A549 (cell line): ENCODE results near the gene ZNF768. TPM values are rescaled to one million over a fixed set of nuclear protein-coding genes. Genes with fewer than 3 reads are reported as not detected.

Experiments used
- ATAC-seq, 2 experiments: fragments of 200-7000 bp in 1 of 2; fragments of >200 bp in 1 of 2; cut with Nextera tagmentation in 1 of 2; cut with Tn5 transposase in 1 of 2; 3 replicates each; pipeline versions ENCODE4 v1.8.0 to v1.9.1; 2018 to 2020; ENCODE audit warnings: mild to moderate bottlenecking in 1 of 2, moderate library complexity in 1 of 2
- CTCF ChIA-PET: fragments of 300-600 bp; sonication (Branson Sonifier 250); formaldehyde crosslinking; extraction: SDS; loops from one replicate; lab custom pipeline; 2021; ENCODE audit warnings: antibody characterized with exemption, inconsistent platforms; lab: Yijun Ruan, JAX
- POLR2A ChIA-PET: fragments of 350-600 bp; formaldehyde crosslinking; extraction: SDS; loops from one replicate; lab custom pipeline; 2021; ENCODE audit warnings: antibody characterized with exemption, inconsistent platforms; lab: Yijun Ruan, JAX
- DNase-seq, 2 experiments: peaks; one replicate each; pipeline versions ENCODE4 v3.0.0 to v3.0.0-alpha.2; 2011 to 2016; ENCODE audit warnings: low read depth in 1 of 2, low spot score in 1 of 2
- FAIRE-seq: peaks from 2 replicates; lab custom pipeline; 2011; peaks lifted over from hg19 to GRCh38; lab: Jason Lieb, UNC
- H3K27ac ChIP-seq, 2 experiments: fragments of >200 bp; sonication (Bioruptor Twin); formaldehyde crosslinking; 3 replicates each; pipeline ENCODE4 v1.5.1; 2016 to 2017
- H3K4me1 ChIP-seq: fragments of >200 bp; sonication (Bioruptor Twin); formaldehyde crosslinking; 3 replicates; pipeline ENCODE4 v1.6.1; 2016
- H3K4me2 ChIP-seq: fragments of >200 bp; sonication (Bioruptor Twin); formaldehyde crosslinking; 3 replicates; pipeline ENCODE4 v1.6.1; 2016
- H3K4me3 ChIP-seq: fragments of >200 bp; sonication (Bioruptor Twin); formaldehyde crosslinking; 3 replicates; pipeline ENCODE4 v1.5.1; 2016
- H3K9me3 ChIP-seq: fragments of >200 bp; sonication (Bioruptor Twin); formaldehyde crosslinking; 3 replicates; pipeline ENCODE4 v1.6.1; 2016
- BHLHE40 ChIP-seq: IDR thresholded peaks from 2 replicates; pipeline ENCODE4 v1.6.1; 2012; ENCODE audit warnings: low read depth, low read length, inconsistent platforms
- CEBPB ChIP-seq, 2 experiments: fragments of >200 bp in 1 of 2; sonication (Bioruptor Twin) in 1 of 2; formaldehyde crosslinking in 1 of 2; IDR thresholded peaks; 2 replicates each; pipeline ENCODE4 v1.6.1; 2012 to 2016
- CHD2 ChIP-seq: fragments of 150-350 bp; IDR thresholded peaks from 2 replicates; pipeline ENCODE4 v1.6.1; 2014; ENCODE audit warnings: low read length; ENCODE audit not compliant: partially characterized antibody
- CHD4 ChIP-seq: fragments of 200-600 bp; sonication (generic); IDR thresholded peaks from 2 replicates; pipeline ENCODE4 v1.6.1; 2016; ENCODE audit warnings: antibody characterized with exemption, mild to moderate bottlenecking, borderline replicate concordance
- EHF ChIP-seq: fragments of 250-450 bp; sonication (Bioruptor Pico); IDR thresholded peaks from 2 replicates; pipeline ENCODE4 v1.5.0; 2020; ENCODE audit warnings: mild to moderate bottlenecking
- FOSB ChIP-seq: fragments of 250-450 bp; sonication (Bioruptor Pico); IDR thresholded peaks from 2 replicates; pipeline ENCODE4 v1.5.0; 2020; ENCODE audit warnings: mild to moderate bottlenecking, moderate library complexity
- FOSL2 ChIP-seq, 2 experiments: fragments of 450-650 bp in 1 of 2; fragments of >200 bp in 1 of 2; sonication (Bioruptor Twin) in 1 of 2; formaldehyde crosslinking; IDR thresholded peaks; 2 replicates each; pipeline versions ENCODE4 v1.5.0 to v1.6.1; 2016 to 2020; ENCODE audit warnings: mild to moderate bottlenecking in 1 of 2, moderate library complexity in 1 of 2
- FOXS1 ChIP-seq: fragments of 250-450 bp; sonication (Bioruptor Pico); IDR thresholded peaks from 2 replicates; pipeline ENCODE4 v1.5.0; 2020; ENCODE audit warnings: mild to moderate bottlenecking, moderate library complexity
- GATA3 ChIP-seq: IDR thresholded peaks from 2 replicates; pipeline ENCODE4 v1.6.1; 2012; ENCODE audit warnings: borderline replicate concordance
- HOXB5 ChIP-seq: fragments of 250-450 bp; sonication (Bioruptor Pico); IDR thresholded peaks from 2 replicates; pipeline ENCODE4 v1.5.0; 2020; ENCODE audit warnings: mild to moderate bottlenecking, moderate library complexity
- JUN ChIP-seq, 2 experiments: fragments of >200 bp; sonication (Bioruptor Twin); formaldehyde crosslinking; IDR thresholded peaks; 2 replicates in 1 of 2; 3 replicates in 1 of 2; pipeline ENCODE4 v1.6.1; 2016 to 2017
- JUNB ChIP-seq: fragments of >200 bp; sonication (Bioruptor Twin); formaldehyde crosslinking; IDR thresholded peaks from 2 replicates; pipeline ENCODE4 v1.6.1; 2016
- KDM1A ChIP-seq: fragments of 200-600 bp; sonication (generic); IDR thresholded peaks from 2 replicates; pipeline ENCODE4 v1.6.1; 2016; ENCODE audit warnings: low read depth, mild to moderate bottlenecking
- KDM5A ChIP-seq: fragments of 200-600 bp; sonication (generic); IDR thresholded peaks from 2 replicates; pipeline ENCODE4 v1.6.1; 2016; ENCODE audit warnings: antibody characterized with exemption, mild to moderate bottlenecking
- MYC ChIP-seq: IDR thresholded peaks from 2 replicates; pipeline ENCODE4 v1.6.1; 2012; ENCODE audit warnings: mild to moderate bottlenecking, inconsistent platforms, low read length, improper control_type of control experiment, borderline replicate concordance
- NFE2L2 ChIP-seq: fragments of 150-350 bp; conservative IDR thresholded peaks from 2 replicates; pipeline ENCODE4 v1.6.1; 2014; ENCODE audit warnings: low read length
- PBX3 ChIP-seq: IDR thresholded peaks from 2 replicates; pipeline ENCODE4 v1.6.1; 2012
- PHF8 ChIP-seq: fragments of 200-600 bp; sonication (generic); IDR thresholded peaks from 2 replicates; pipeline ENCODE4 v1.6.1; 2016; ENCODE audit warnings: low read depth, mild to moderate bottlenecking, antibody characterized with exemption, moderate library complexity, borderline replicate concordance
- POLR2A ChIP-seq: IDR thresholded peaks from 2 replicates; pipeline ENCODE4 v1.6.1; 2012; ENCODE audit warnings: mild to moderate bottlenecking, low read length
- POLR2AphosphoS2 ChIP-seq: conservative IDR thresholded peaks from 2 replicates; pipeline ENCODE4 v1.6.1; 2012; ENCODE audit warnings: low read length, improper control_type of control experiment, inconsistent platforms
- RAD21 ChIP-seq, 2 experiments: fragments of >200 bp in 1 of 2; sonication (Bioruptor Twin) in 1 of 2; formaldehyde crosslinking in 1 of 2; IDR thresholded peaks in 1 of 2; conservative IDR thresholded peaks in 1 of 2; 2 replicates in 1 of 2; 3 replicates in 1 of 2; pipeline ENCODE4 v1.6.1; 2012 to 2018; ENCODE audit warnings: inconsistent platforms in 1 of 2
- TFCP2L1 ChIP-seq: fragments of 250-450 bp; sonication (Bioruptor Pico); IDR thresholded peaks from 2 replicates; pipeline ENCODE4 v1.5.0; 2021; ENCODE audit warnings: mild to moderate bottlenecking
- TP53 ChIP-seq: fragments of 250-450 bp; sonication (Bioruptor Pico); IDR thresholded peaks from 2 replicates; pipeline ENCODE4 v1.5.0; 2021; ENCODE audit warnings: mild to moderate bottlenecking, moderate library complexity
- WGBS: methylation state at CpG from one replicate; pipeline ENCODE4 v1.1.6; 2017; ENCODE audit errors: missing lambda C conversion rate; 5-methylcytosine and 5-hydroxymethylcytosine counted together
- polyA plus RNA-seq, 4 experiments: library from polyadenylated mRNA; depleted of rRNA in 3 of 4; stranded (reverse); fragments of >200 nt; fragmentation: RNase III in 1 of 4; extraction: RNeasy Plus Mini Kit Qiagen cat#74134 plus additional on column Dnase treatment in 1 of 4; gene quantifications; 2 replicates in 3 of 4; 3 replicates in 1 of 4; pipeline ENCODE4 v1.2.3, GENCODE V29; 2011 to 2017
- TF ChIP-seq, protein P1 (sequence below): fragments of >200 bp; sonication (Bioruptor Twin); formaldehyde crosslinking; IDR thresholded peaks from 3 replicates; pipeline ENCODE4 v1.6.1; 2016
- TF ChIP-seq, protein P2 (sequence below): IDR thresholded peaks from 2 replicates; pipeline ENCODE4 v1.6.1; 2012
- TF ChIP-seq, protein P3 (sequence below): fragments of >200 bp; sonication (Bioruptor Twin); formaldehyde crosslinking; IDR thresholded peaks from 2 replicates; pipeline ENCODE4 v1.6.1; 2016
- TF ChIP-seq, protein P4 (sequence below): fragments of 200-600 bp; sonication (generic); IDR thresholded peaks from 2 replicates; pipeline ENCODE4 v1.6.1; 2016; ENCODE audit warnings: antibody characterized with exemption, mild to moderate bottlenecking, moderate library complexity

ZNF768 gene
- polyA plus RNA-seq, 2 of the 4 experiments (the other 2 are of a cell fraction): 17.0 to 33.6 TPM

DNA sequence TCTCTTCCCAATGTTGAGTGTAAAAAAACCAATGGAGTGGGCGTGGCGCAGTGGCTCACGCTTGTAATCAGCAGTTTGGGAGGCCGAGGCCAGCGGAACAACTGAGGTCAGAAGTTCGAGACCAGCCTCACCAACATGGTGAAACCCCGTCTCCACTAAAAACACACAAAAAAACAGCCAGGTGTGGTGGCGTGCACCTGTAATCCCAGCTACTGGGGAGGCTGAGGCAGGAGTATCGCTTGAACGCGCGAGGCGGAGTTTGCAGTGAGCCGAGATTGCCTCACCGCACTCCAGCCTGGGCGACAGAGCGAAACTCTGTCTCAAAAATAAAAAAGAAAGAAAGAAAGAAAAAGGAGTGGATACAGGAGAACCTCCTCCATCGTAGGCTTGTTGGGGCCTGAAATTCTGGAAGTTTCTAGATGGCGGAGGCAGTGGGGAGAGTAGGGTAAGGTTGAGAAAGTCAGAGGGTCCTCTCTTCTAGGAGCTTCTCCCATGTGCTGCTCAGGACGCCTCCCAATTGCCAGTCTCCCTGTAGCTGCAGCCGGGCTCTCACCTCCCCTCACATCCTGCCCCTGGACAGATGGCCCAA is 32.5 kb upstream of the ZNF768 start:
- 72% methylated on average over 21 of the region's 21 CpGs for WGBS
- Histone ChIP-seq H3K4me3 (peak overlapping the region; percentile 22), H3K9me3 (no peaks in the 10 kb centered on the region), H3K27ac (peak overlapping the region; percentile 67 to 98), H3K4me2 (peak overlapping the region; percentile 62), H3K4me1 (peaks cover 4% of the 10 kb centered on the region; the same call in 1 of the 3 replicates)
- TF ChIP-seq FOSB (no peak), KDM1A (peak; percentile 45; the same call in 1 of the 2 replicates), CHD4 (0 out of 2 replicates have a peak, but pooled peaks have one; percentile 41)
- DNase-seq (no peak), FAIRE-seq (no peak), ATAC-seq (no peak; a peak in 1 of 6 replicates)
- CTCF ChIA-PET: interaction anchor here (1.1 to 2.8 kb wide), 13 partner anchors 9 to 129 kb away, joined by 3 to 10 read pairs (median 7); partner anchors contain the start of genes DCTPP1 and ZNF688
- POLR2A ChIA-PET: interaction anchor here (0.6 to 2.8 kb wide), 21 partner anchors 9 to 188 kb away, joined by 3 to 44 read pairs (median 5); partner anchors contain the start of genes DCTPP1, SEPHS2, ZNF688 and ZNF689

GRCh38 chr16:30557957-30558788 is 31.8 kb upstream of the ZNF768 start, which contains the start of gene ZNF764:
ZNF764 (minus strand) TSS chr16:30558374; CDS start chr16:30558182, 192 bp downstream.
- 2% methylated on average over 34 of the region's 74 CpGs for WGBS
- POLR2A ChIA-PET: interaction anchor here (0.6 to 2.8 kb wide), 23 partner anchors 9 to 187 kb away, joined by 3 to 44 read pairs (median 5); partner anchors contain the start of genes DCTPP1, SEPHS2, ZNF688 and ZNF689
- CTCF ChIA-PET: interaction anchor here (0.7 to 2.8 kb wide), 18 partner anchors 8 to 128 kb away, joined by 3 to 10 read pairs (median 6); partner anchors contain the start of genes DCTPP1 and ZNF688
- TF ChIP-seq HOXB5 (CRISPR knock-in tag) (peak; percentile 70; the same call in 1 of the 2 replicates), JUNB (no peak), CHD2 (peak; percentile 74), POLR2AphosphoS2 (no peak), FOXS1 (CRISPR knock-in tag) (no peak), BHLHE40 (no peak), EHF (no peak), TP53 (no peak), RAD21 (conservative IDR thresholded peaks at IDR 0.05 in 1 of 2, IDR thresholded peaks at IDR 0.05 in 1 of 2) (peak in 1 of 2 experiments; percentile 19; a peak in 1 of 5 replicates), FOSL2 (IDR thresholded peaks at IDR 0.05) (no peak), FOSL2 (CRISPR knock-in tag; IDR thresholded peaks at IDR 0.05) (peak; percentile 89), JUN (IDR thresholded peaks at IDR 0.05) (peak; percentile 54 to 91; a peak in 4 of 5 replicates), PBX3 (no peak), GATA3 (0 out of 2 replicates have a peak, but pooled peaks have one; percentile 3), KDM5A (no peak), POLR2A (peak; percentile 55), CEBPB (IDR thresholded peaks at IDR 0.05) (no peak), PHF8 (peak; percentile 71), TFCP2L1 (CRISPR knock-in tag) (no peak), MYC (peak; percentile 57; the same call in 1 of the 2 replicates), NFE2L2 (no peak)
- TF ChIP-seq, protein P1, sequence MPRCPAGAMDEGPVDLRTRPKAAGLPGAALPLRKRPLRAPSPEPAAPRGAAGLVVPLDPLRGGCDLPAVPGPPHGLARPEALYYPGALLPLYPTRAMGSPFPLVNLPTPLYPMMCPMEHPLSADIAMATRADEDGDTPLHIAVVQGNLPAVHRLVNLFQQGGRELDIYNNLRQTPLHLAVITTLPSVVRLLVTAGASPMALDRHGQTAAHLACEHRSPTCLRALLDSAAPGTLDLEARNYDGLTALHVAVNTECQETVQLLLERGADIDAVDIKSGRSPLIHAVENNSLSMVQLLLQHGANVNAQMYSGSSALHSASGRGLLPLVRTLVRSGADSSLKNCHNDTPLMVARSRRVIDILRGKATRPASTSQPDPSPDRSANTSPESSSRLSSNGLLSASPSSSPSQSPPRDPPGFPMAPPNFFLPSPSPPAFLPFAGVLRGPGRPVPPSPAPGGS: peak; percentile 59; the same call in 1 of the 3 replicates
- TF ChIP-seq, protein P2, sequence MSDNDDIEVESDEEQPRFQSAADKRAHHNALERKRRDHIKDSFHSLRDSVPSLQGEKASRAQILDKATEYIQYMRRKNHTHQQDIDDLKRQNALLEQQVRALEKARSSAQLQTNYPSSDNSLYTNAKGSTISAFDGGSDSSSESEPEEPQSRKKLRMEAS: peak; percentile 67; the same call in 1 of the 2 replicates
- TF ChIP-seq, protein P3, sequence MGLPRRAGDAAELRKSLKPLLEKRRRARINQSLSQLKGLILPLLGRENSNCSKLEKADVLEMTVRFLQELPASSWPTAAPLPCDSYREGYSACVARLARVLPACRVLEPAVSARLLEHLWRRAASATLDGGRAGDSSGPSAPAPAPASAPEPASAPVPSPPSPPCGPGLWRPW: no peak
- TF ChIP-seq, protein P4, sequence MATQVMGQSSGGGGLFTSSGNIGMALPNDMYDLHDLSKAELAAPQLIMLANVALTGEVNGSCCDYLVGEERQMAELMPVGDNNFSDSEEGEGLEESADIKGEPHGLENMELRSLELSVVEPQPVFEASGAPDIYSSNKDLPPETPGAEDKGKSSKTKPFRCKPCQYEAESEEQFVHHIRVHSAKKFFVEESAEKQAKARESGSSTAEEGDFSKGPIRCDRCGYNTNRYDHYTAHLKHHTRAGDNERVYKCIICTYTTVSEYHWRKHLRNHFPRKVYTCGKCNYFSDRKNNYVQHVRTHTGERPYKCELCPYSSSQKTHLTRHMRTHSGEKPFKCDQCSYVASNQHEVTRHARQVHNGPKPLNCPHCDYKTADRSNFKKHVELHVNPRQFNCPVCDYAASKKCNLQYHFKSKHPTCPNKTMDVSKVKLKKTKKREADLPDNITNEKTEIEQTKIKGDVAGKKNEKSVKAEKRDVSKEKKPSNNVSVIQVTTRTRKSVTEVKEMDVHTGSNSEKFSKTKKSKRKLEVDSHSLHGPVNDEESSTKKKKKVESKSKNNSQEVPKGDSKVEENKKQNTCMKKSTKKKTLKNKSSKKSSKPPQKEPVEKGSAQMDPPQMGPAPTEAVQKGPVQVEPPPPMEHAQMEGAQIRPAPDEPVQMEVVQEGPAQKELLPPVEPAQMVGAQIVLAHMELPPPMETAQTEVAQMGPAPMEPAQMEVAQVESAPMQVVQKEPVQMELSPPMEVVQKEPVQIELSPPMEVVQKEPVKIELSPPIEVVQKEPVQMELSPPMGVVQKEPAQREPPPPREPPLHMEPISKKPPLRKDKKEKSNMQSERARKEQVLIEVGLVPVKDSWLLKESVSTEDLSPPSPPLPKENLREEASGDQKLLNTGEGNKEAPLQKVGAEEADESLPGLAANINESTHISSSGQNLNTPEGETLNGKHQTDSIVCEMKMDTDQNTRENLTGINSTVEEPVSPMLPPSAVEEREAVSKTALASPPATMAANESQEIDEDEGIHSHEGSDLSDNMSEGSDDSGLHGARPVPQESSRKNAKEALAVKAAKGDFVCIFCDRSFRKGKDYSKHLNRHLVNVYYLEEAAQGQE: peak; percentile 74

More at GRCh38 chr16:30557957-30558788, 31.8 kb upstream of the ZNF768 start, which contains the start of gene ZNF764:
- H3K4me1 ChIP-seq: peaks cover 4% of the 10 kb centered on the region; the same call in 1 of the 3 replicates
- H3K4me3 ChIP-seq: peak within 1 kb of the TSS; percentile 82
- H3K9me3 ChIP-seq: no peaks in the 10 kb centered on the region
- H3K27ac ChIP-seq: peak within 1 kb of the TSS; percentile 93 to 98
- H3K4me2 ChIP-seq: peak within 1 kb of the TSS; percentile 89
- FAIRE-seq: no peak
- ATAC-seq: peak; percentile 96 to 97
- DNase-seq: peak; percentile 96 to 99
